Activated CD8-positive, alpha-beta memory T cell treated with anti-CD3 and anti-CD28 coated beads for 48 hours (primary cell): ENCODE data around the gene APCDD1.
"Not testable (repeated sequence)": the region's sequence is repeated elsewhere in the genome, so short reads cannot be mapped to it uniquely, and the experiment has no call there.

ENCODE experiments used
- DNase-seq, 3 experiments: peaks; one replicate each; pipeline ENCODE4 v3.0.0-alpha.2; 2020; ENCODE audit warnings: low read depth in 2 of 3, low spot score in 2 of 3

Gene APCDD1

DNA sequence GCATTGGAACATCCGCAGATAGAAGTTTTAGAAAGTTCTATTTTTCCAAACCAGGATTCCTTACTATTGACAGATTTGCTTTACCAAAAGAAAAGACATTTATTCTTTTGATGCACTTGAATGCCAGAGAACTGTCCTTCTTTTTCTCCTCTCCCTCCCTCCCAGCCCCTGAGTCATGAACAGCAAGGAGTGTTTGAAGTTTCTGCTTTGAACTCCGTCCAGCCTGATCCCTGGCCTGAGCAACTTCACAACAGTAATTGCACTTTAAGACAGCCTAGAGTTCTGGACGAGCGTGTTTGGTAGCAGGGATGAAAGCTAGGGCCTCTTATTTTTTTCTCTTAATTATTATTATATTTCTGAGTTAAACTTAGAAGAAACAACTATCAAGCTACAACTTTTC, 33.6 kb downstream of the APCDD1 start:
- DNase-seq = no peak

DNA sequence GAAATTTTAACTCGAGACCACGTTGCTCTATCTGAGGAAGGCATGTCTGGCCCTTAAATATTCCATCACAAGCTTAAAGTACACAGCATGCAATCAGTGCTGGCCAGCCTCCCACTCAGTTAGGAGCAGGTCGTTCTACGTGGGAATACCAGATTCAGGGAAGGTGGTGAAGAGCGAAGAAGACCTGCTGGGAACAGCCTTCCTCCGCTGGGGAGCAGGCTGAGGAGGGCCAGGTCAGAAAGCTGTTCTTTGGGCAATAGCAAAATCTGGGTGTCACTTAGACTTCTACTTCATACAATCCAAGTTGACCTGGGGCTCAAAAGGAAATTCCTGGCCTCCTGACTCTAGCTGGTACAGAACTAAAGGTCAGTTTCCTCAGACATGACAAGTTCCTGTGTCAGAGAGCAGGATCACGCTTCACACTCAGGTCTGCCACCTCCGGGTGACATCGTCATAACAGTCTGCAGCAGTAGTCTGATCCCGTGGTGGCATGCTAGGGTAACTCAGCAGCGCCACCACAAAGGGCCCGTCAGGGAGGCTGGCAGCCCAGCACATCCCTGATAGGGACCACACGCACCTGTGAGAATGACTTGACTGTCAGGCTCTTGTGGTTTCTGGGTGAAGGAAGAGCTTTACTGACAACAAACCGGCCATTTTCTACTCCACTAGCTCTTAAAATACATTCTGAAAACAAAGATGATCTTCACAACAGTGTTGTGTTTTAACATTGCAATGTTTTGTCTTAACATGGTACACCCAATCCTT, 36.1 kb downstream of the APCDD1 start:
- DNase-seq = peak in 2 of 3 experiments; percentile 11 to 22

DNA sequence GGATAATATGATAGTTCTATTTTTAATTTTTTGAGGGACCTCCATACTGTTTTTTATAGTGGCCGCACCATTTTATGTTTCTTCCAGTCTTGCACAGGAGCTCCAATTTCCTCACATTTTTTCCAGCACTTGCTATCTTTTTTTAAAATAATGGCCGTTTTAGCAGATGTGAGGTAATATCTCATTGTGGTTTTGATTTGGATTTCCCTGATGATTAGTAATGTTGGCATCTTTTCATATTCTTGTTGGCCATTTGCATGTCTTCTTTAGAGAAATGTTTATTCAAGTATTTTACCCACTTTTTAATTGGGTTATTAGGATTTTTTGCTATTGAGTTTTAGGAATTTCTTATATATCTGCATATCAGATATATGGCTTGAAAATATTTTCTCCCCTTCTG, 41.5 kb downstream of the APCDD1 start:
- DNase-seq = no peak

DNA sequence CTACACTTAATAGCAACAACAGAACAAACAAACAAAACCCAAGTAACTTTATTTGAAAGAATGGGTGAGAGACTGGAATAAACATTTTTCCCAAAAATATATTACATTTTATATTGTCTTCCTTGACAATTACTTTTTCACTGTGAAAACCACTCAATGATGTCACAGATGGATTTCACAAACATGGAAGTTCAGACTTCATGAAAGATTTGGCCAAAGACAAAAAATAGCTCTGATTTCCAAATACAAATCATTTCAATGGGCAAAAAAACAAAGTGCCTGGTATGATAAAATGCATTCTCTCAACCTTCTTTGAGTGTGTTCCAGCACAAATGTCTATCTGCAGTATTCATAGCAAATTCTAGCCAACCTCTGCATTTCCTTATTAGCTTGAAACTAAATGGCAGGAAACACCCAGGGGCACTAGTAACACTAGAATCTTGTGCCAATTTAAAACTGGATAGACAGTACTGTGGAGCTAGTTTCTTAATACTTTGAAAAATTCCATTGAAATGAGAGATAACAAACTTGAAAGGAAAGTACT, 42.8 kb downstream of the APCDD1 start:
- DNase-seq = no peak

DNA sequence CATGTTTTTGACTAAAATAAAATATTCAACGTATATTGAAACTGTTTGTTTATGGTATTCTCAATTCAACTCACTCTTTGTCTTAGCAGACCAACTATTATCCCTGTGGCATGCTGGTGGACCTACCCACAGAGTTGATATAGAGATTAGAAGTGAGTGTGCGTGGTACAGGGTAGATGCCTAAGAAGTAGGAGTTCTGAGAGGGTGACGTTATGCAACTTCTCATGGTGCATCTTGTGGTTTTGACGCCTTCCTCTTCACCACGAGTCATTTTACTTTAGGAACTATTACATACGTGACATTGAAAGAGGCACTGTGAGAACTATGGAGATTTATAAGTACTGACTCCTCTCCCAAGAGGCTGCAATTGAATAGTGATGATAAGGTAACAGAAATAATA, 44.8 kb downstream of the APCDD1 start:
- no peak for DNase-seq

DNA sequence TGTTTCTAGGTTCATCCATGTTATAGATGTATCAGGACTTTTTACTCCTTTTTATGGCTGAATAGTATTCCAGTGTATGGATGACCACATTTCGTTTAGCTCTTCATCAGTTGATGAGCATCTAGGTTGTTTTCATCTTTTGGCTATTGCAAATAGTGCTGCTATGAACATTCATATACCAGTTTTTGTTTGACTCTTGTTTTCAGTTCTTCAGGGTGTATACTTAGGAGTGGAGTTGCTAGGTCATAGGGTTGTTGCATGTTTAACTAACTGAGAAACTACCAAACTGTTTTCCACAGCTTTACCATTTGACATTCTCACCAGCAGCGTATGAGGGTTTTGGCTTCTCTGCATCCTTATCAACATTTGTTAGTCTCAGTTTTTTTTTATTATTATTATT, 45.6 kb downstream of the APCDD1 start:
- DNase-seq = no peak

DNA sequence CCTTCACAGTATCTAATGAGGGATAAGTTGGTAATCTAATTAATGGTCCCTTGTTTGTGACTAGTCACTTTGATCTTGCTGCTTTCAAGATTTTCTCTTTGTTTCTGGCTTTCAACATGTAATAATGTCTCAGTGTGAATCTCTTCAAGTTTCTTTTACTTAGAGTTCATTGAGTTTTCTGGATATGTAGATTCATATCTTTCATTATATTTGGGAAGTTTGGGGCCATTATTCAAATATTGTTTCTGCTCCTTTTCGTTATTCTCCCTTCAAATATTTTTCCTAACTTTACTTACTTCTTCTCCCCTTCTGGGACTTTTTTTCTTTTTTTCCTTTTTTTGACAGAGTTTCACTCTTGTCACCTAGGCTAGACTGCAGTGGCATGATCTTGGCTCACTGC, 50.3 kb downstream of the APCDD1 start:
- no peak for DNase-seq

DNA sequence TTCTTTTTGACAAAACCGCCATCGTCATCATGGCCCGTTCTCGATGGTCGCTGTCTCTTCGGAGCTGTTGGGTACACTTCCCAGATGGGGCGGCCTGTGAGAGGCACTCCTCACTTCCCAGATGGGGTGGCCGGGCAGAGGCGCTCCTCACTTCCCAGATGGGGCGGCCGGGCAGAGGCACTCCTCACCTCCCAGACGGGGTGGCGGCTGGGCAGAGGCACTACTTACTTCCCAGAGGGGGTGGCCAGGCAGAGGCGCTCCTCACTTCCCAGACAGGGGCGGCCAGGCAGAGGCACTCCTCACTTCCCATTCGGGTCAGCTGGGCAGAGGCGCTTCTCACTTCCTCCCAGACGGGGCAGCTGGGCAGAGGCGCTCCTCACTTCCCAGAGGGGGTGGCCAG, 51.5 kb downstream of the APCDD1 start:
- not testable (repeated sequence) for DNase-seq

DNA sequence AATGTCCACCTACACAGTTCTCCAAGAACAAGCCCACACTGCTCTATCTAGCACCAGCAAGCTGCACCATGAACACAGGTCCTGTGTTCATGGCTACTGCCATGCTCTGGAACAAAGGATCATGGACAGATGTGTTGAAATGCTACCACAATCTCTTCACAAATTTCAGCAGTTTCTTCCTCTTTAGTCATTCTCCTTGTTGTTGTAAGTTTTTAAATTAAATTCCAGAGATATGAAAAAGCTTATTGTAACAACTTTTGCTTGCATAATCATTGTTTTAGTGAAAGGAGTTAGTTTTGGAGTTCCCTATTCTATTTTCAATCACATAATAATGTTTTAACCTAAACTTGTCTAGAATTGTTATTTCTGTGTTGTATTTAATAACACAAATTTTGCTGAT, 54.2 kb downstream of the APCDD1 start:
- DNase-seq = no peak

DNA sequence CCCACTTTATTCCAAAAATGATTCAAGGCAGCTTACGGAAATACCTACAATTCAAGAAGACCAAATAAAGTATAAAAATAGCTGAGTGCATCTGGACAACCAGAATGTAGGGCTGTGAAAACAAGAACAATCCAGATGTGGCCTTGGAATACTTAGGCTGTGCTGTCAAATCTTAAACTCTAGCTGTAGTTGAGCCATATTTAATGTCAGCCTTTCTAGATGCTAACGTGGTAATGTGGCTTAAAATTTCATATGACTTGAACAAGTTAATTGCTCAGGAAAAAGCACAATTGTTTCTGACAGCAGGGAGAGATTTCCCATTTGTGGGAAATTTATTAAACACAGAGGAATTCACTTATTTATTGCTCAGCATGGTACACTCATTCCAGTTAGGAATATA, 56.8 kb downstream of the APCDD1 start:
- DNase-seq = no peak

DNA sequence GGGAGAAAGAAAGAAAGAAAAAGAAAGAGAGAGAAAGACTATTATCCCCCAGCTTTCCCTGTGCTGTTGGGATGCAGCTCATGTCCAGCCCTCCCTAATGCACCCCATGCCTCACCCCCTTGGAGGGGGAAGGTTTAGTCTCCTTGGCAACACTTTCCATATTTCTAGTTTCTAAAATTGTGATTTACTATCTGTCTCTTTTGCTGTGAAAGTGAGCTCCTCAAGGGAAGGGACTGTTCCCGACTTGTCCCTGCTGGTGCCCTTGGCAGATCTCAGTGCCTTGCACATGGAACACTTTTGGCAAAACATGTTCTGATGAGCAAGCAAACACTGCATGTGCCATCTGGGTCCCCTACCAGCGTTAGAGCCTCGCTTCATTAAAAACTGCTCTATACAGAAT, 59.6 kb downstream of the APCDD1 start:
- no peak for DNase-seq

DNA sequence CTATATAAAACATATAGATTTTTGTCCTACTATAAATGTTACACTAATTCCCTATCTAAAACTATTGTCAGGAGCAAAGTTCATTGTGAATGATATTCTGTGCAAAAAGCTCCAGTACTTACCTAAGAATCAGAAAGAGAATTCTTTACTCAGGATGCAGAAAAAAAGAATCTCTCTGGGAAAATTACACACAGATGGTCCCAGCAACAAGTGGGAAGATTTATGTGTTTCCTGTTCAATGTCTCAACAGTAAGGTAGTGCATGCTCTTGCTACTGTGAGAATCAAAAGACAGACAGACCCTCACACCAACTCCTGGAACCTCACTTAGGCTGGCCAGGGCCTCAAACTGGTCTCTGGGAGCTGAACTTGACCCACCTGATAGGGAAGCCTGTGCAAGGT, 60.2 kb downstream of the APCDD1 start:
- no peak for DNase-seq

DNA sequence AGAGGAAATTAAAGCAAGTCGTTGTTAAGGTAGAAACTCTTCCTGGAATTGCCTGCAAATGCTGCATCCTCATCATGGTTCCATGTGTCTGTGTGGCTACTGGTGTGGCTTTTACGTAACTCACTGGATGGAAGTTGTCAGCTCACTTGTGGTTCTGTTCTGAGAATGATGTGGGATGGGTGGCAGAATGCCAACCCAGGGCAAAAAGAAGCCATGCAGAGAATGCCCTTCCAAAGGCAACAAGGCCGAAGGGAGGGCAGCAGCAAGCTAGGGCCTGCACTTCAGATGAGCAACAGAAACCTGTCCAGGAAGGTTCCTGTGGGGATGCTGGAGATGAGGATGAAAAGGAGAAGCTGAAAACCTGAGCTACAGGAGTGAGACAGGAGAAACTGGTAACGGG, 61.0 kb downstream of the APCDD1 start:
- no peak for DNase-seq

DNA sequence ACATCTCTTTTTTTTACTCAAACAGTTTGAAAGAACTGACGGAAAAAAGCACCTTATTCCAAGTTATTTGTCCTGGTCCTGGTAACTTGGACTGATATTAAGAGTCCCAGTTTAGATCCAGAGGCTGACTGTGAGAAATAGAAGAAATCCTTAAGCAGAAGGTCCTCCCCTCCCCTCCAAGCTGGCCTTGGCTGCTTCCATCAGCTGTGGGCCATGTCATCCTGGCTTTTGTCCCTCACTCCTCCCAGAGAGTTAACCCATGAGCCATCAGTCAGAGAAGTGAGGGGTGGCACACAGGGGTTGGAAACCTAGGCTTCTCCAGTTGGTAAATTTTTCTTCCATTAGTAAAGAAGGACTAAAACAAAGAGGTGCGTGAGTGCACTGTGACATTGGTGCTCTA, 61.6 kb downstream of the APCDD1 start:
- no peak for DNase-seq

DNA sequence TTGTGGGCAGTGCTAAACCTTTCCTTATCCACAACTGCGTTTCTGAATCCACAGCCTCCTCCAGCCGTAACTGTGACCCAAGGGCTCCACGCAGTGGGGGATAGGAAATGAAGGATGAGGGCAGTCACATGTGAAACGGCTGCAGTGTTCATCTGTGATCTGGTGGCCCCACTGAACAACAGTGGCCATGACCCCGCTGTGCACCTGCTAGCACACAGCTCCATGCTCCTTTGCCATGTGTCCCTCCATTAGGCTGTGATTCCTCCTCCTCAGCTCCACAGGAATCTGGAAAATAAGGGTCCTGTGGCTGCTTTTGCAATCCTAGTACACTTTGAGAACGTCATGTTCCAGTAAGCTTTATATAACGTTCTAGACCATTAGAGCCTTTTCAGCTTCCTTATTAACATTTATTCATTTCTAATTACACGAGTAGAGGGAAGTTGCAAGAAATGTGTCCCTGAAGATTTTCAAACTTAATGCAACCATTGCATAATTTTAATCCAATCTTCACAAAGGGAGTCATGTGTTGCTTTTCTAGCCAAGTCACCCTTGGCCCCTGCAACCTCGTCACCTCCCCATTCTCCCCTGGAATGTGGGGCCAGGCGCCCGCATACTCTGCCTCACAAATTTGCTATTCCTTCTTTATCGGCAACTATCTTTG, 64.3 kb downstream of the APCDD1 start:
- DNase-seq = no peak

DNA sequence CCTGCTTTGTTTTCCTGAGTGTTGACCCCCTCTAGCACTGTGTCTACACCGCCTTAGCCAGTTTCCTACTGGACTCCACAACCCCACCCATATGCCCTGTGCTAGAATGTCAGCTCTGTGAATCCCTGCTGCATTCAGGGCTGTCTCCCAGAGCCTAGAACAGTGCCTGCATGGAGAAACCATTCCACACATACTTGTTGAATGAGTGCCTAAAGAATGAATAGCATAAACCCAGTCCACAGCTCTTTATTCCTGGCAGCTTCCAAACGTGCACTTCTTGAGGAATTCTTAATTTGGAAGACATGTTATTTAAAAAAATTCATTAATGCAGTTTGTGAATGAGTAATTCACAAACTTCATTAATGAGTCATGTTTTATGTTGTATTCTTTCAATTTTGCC, 64.9 kb downstream of the APCDD1 start:
- no peak for DNase-seq

DNA sequence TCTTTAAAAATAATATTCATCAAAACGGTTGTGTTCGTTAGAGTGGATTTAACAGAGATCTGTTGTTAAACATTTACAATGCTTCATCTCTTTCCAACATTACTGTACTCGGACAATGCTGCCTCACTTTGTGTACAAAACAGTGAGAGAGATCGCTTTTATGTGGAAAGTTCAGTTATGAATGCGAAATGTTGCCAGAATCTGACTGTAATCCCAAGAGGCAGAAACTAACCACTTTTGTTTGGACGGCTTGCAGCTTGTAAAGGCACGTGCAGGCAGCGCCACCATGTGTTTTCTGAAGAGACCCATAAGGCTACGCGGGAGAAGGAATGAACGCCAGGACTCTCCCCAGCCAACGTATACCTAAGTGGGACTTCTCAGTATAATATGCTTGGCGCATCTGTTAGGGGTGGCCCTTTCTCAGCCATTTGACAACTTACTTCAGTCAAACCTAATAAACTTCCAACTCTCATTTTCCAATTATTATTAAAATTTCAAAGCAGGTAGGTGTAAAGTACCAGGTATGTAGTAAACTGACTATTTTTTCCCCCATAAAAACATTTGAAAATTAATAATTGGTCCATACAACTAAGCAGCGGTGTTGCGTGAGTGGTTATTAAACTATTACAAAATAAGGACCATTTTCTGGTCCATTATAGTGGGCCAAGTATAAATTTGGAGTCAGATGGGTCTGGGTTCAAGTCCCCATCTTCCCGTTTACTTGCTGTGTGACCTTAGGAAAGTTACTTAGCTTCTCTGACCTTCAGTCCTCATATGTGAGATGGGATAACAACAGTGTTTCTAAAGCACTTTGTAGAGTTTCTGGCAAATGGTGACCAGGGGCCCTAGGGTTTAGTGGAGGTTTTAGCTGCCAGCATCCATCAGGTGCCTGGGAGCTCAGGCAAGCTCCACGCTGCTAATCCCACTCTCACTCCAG, 65.8 kb downstream of the APCDD1 start:
- no peak for DNase-seq

DNA sequence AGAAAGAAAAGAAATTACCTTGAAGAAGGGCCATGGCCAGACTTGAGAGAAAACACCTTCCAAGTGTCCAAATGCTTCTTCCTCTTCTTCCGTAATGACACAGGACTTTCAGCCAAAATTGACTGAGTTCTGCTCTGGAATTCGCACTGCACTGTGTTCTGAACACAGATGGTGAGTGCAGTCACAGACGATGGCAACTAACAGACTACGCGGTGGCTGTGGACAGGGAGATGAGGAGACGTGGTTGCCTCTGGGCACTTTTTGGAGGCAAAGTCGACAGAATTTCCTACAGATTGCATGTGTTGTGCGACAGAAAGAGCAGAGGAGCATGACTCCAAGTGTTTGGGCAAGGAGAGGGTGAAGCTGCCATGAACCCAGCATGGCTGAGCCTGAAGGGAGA, 67.1 kb downstream of the APCDD1 start:
- no peak for DNase-seq

DNA sequence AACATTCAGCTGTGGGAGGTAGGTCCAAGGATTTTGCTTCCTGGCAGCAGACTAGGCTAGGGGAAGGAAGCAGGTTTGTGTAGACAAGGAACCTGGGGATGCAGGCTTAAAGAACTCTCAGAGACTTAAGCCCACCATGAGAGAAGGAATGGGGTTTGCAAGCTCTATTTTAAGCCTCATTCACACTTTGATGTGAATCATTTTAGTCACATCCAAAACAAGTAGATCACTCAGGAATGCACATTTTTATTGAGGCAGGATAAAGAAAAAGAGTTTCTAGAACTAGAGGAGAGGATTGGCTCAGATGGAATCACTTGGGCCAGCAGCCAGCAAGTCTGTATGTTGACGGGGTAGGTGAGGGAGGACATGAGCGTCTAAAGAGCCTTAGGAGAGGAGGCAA, 68.1 kb downstream of the APCDD1 start:
- no peak for DNase-seq

DNA sequence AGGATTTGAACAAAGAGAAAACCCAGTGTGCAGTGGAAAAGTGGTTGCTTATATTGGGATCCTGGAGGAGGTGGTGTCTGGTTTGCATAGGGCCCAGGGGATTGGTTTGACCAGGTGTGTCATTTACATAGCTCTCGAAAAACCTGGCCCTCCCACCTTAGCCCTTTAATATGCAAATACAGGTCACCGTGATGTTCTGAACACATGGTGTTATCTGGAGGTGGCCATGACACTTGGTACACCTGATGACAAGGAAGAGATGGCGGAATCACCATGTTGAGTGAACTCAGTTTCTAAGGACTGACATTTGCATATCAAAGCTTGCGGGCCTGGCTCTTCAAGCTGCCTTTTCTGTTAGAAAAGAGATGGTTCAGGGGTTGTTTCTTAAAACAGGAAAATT, 69.1 kb downstream of the APCDD1 start:
- no peak for DNase-seq

DNA sequence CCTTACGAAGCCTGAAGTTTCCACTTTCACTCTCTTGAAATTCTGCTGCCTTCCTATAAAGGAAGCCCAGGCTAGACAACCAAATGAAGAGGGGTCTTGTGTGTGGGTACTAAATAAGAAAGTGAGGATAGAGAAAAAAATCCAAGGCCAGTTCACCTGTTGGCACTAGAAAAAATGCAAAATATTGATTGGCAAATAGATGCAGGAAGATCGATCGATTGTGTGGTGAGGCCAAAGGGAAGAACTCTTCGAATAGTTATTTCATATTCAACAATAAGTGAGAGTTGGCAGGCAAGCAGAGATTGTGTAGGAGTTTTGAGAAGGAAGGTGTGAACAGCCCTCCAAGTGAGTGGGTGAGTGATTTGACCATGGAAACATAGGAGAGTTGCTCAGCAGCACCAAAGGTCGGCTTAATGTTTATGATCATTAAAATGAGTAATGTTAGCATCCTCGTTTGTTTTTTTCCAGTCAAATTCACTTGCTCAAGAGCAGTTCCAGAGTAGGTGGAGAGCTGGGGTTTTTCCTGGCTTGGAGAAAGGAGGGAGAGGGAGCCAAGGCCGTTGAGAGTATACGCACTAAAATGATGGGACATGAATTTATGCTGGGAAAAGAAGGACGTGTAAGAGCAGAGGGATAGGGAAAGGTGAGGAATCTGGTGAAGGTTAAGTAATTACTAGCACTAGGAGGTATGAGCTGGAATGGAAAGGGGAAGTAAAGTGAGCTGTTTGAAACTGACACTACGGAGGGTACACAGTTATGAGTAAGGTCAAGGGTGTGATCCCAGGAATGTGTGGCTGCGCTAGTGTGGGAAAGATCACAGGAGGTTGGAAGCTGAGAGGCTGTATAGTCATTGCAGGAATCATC, 70.3 kb downstream of the APCDD1 start:
- DNase-seq = no peak
